Central memory CD8-positive, alpha-beta T cell (primary cell): ENCODE measurements around the gene IFNAR1.
"Not testable (repeated sequence)": the region's sequence is repeated elsewhere in the genome, so short reads cannot be mapped to it uniquely, and the experiment has no call there.

Source experiments
- ATAC-seq: fragments of 150-1000 bp; cut with Tn5 transposase; replicated peaks from 2 replicates; pipeline ENCODE4 v1.10.0; 2022; ENCODE audit warnings: mild to moderate bottlenecking, moderate FRiP score, moderate number of reproducible peaks; ENCODE audit not compliant: poor library complexity, severe bottlenecking; ENCODE audit errors: extremely low read depth
- DNase-seq, 2 donors: peaks; one replicate each; pipeline ENCODE4 v3.0.0; 2021; ENCODE audit warnings: low spot score in 2 of 2
- H3K27ac Mint-ChIP-seq: one replicate; pipeline ENCODE4 v1.8.0; 2022; ENCODE audit warnings: low read depth, mild to moderate bottlenecking, moderate library complexity, mixed read lengths
- H3K27me3 Mint-ChIP-seq: one replicate; pipeline ENCODE4 v1.8.0; 2022; ENCODE audit warnings: mixed read lengths
- H3K36me3 Mint-ChIP-seq: one replicate; pipeline ENCODE4 v1.8.0; 2022; ENCODE audit warnings: mild to moderate bottlenecking, moderate library complexity, mixed read lengths; ENCODE audit not compliant: insufficient read depth
- H3K4me1 Mint-ChIP-seq: one replicate; pipeline ENCODE4 v1.8.0; 2022; ENCODE audit warnings: mixed read lengths
- H3K4me3 Mint-ChIP-seq: one replicate; pipeline ENCODE4 v1.8.0; 2022; ENCODE audit warnings: mild to moderate bottlenecking, moderate library complexity, mixed read lengths
- H3K9me3 Mint-ChIP-seq: one replicate; pipeline ENCODE4 v1.8.0; 2022; ENCODE audit warnings: mixed read lengths

IFNAR1 gene

DNA sequence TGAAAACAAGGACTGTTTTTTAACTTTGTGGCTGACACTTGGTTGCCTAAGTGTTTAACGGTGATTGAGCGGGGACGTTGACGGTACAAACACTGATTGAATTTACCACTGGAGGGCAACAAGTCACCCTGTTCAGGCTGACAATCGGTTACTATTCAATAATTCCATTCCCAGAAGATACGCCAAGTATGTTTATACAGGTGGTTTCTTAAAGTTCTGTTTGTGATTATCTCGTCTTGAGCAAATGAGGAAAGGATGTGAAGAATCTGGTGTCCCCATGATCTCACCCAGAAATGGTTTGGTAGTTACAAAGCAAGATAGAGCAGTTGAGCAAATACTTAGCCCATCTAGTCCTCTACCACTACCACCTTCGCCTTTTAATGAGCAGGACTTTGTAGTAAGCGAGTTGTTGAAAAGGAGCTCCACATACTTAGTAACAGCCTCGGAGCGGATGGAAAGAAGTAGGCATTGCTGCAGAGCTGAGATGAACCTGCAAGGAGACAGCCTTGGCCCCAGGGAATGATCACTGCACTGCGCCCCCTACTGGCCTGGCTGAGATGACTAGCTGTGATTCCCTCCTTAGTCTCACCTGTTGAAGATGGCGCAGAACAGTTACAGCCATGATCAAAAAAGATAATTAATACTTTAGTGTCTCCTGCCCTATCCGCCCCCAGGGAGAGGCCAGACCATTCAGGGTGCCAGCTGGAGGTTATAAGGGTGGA lies 36.3 kb downstream of the IFNAR1 start:
- Mint-ChIP-seq H3K36me3 (peaks cover 24% of the 10 kb centered on the region), H3K4me3 (peak overlapping the region; percentile 74), H3K27ac (peak overlapping the region; percentile 85), H3K9me3 (no peaks in the 10 kb centered on the region), H3K4me1 (peaks cover 15% of the 10 kb centered on the region), H3K27me3 (no peaks in the 10 kb centered on the region)
- peak; percentile 71 to 88 for DNase-seq
- peak; percentile 64 for ATAC-seq

DNA sequence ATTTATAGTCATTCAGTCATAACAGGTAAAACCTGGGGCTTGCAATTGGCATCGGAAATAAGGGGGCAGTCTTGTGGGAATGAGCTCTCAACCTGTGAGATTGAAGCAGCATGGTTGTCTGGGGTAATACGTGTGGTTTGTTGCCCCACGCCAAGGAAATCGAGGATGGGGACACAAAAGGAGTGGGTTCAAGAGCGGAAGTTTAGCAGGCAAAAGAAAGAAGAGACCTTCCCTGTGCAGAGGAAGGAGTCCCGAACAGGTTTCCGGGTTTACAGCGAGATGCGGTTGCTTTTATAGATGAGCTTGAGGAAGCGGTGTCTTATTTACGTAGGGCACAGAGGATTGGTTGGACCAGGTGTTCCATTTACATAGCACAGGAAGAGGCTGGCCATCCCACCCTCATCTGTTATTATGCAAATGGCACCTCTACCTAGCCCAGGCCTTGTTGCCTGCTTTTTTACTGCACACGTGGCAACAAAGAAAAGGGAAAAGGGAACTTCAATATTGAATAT lies 37.3 kb downstream of the IFNAR1 start:
- H3K27ac Mint-ChIP-seq = peak overlapping the region; percentile 85
- H3K9me3 Mint-ChIP-seq = peaks cover 6% of the 10 kb centered on the region
- H3K36me3 Mint-ChIP-seq = peaks cover 19% of the 10 kb centered on the region
- peaks cover 15% of the 10 kb centered on the region for H3K4me1 Mint-ChIP-seq
- H3K4me3 Mint-ChIP-seq = peak overlapping the region; percentile 74
- H3K27me3 Mint-ChIP-seq = no peaks in the 10 kb centered on the region
- DNase-seq (peak; percentile 44 to 74), ATAC-seq (peak; percentile 84)

DNA sequence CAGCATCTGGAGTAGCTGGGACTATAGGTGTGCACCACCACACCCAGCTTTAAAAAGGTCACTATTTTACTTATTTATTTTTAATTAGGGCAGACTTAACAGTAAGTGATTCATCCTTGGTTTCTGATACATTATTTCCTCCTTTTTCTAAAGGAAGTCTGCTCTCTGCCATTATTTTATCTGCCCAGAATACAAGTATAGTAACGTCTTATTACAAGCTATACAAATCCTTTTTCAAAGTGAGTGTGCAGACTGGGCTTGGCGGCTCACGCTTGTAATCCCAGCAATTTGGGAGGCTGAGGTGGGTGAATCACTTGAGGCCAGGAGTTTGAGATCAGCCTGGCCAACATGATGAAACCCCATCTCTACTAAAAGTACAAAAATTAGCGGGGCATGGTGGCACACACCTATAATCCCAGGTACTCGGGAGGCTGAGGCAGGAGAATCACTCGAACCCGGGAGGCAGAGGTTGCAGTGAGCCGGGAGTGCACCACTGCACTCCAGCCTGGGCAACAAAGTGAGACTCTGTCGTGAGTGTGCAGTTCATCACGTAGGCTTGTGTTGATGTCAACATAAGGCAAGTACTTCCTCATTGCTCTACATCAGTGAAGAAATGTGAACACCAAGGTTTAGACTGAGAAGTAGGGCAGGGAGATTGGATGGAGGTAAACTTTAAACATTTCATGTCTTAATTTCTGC lies 39.3 kb downstream of the IFNAR1 start:
- ATAC-seq, DNase-seq, H3K27me3 Mint-ChIP-seq, H3K4me3 Mint-ChIP-seq, H3K27ac Mint-ChIP-seq: not testable (repeated sequence)
- H3K4me1 Mint-ChIP-seq = peaks cover 15% of the 10 kb centered on the region
- H3K36me3 Mint-ChIP-seq = peaks cover 19% of the 10 kb centered on the region
- H3K9me3 Mint-ChIP-seq = peaks cover 12% of the 10 kb centered on the region

DNA sequence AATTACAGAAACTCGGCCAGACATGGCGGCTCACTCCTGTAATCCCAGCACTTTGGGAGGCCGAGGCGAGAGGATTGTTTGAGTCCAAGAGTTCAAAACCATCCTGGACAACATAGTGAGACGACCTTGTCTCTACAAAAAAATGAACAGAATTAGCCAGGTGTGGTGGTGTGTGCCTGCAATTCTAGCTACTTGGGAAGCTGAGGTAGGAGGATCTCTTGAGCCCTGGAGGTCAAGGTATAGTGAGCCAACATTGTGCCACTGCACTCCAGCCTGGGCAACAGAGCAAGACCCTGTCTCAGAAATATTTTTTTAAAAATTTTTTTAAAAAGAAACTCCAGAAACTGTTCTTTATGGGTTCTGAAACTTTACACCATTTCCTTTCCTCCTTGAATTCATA lies 40.1 kb downstream of the IFNAR1 start:
- Mint-ChIP-seq H3K27ac (no peak overlapping the region), H3K36me3 (peaks cover 19% of the 10 kb centered on the region), H3K4me3 (no peak overlapping the region), H3K4me1 (peaks cover 15% of the 10 kb centered on the region), H3K9me3 (peaks cover 12% of the 10 kb centered on the region), H3K27me3 (no peaks in the 10 kb centered on the region)
- ATAC-seq (no peak), DNase-seq (no peak)

DNA sequence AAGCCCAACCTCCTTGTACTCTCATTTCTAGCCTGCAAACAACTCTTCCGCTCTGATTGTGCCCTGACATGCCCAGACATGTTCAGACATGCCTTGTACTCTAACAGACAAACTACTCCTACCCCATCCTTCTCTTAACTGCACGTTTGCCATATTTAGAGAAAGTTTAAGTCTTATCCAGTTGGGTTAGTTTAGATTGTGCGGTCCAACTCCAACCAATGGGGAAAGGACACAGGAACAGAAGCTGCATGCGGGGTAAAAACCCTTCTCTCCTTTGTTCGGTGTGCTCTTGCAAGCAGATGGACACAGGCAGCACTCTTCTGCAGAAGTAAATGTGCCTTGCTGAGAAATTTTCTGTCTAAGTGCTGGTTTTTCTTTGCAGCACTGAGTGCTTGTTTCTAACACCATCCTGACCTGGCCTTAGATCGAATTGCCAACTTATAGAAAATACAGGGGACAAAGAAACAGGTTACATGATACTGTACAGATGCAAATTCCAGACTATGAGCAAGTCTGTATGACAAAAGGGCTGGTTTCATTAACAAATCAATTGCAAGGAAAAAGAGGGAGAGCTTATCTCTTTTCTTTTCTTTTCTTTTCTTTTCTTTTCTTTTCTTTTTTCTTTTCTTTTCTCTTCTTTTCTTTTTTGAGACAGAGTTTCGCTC lies 42.7 kb downstream of the IFNAR1 start:
- no peak for DNase-seq
- Mint-ChIP-seq H3K9me3 (peaks cover 12% of the 10 kb centered on the region), H3K27me3 (no peaks in the 10 kb centered on the region), H3K4me1 (no peaks in the 10 kb centered on the region), H3K27ac (no peak overlapping the region), H3K4me3 (no peak overlapping the region), H3K36me3 (peaks cover 4% of the 10 kb centered on the region)
- no peak for ATAC-seq

DNA sequence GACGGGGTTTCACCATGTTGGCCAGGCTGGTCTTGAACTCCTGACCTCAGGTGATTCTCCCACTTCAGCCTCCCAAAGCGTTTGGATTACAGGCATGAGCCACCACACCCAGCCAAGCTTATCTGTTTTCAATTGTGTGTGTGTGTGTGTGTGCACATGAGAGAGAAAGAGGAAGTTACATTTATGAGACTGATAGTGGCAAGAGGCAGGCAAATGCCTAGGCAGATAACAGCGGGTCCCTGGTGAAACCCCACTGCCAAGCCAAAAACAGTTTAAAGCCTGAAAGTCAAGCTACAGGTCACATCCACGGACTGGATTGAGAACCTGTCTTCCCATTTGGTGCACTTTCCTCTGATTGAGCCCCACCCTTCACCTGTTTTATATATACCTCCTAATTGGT lies 43.4 kb downstream of the IFNAR1 start:
- peaks cover 12% of the 10 kb centered on the region for H3K9me3 Mint-ChIP-seq
- H3K36me3 Mint-ChIP-seq = peaks cover 4% of the 10 kb centered on the region
- DNase-seq = no peak
- ATAC-seq = no peak
- no peak overlapping the region for H3K4me3 Mint-ChIP-seq
- no peaks in the 10 kb centered on the region for H3K4me1 Mint-ChIP-seq
- no peaks in the 10 kb centered on the region for H3K27me3 Mint-ChIP-seq
- no peak overlapping the region for H3K27ac Mint-ChIP-seq

DNA sequence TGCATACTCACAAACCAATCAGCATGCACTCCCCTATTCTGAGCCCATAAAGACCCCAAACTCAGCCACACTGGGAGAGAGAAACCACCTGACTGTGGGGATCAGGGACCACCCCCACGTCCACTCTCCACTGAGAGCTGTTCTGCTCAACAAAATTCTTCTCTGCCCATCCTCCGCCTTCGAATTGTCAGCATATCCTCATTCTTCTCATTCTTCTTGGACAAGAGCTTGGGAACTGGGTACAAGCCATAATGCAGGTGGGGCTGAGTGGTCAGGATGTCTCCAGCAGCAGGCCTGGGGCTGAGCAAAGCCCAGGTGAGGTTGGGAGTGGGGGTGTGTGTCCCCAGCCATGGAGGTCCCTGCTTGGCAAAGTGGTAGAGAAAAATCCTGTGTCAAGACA lies 43.8 kb downstream of the IFNAR1 start:
- H3K4me3 Mint-ChIP-seq = no peak overlapping the region
- peaks cover 3% of the 10 kb centered on the region for H3K36me3 Mint-ChIP-seq
- no peaks in the 10 kb centered on the region for H3K27me3 Mint-ChIP-seq
- H3K9me3 Mint-ChIP-seq = peaks cover 12% of the 10 kb centered on the region
- ATAC-seq (no peak), DNase-seq (no peak)
- no peak overlapping the region for H3K27ac Mint-ChIP-seq
- no peaks in the 10 kb centered on the region for H3K4me1 Mint-ChIP-seq

DNA sequence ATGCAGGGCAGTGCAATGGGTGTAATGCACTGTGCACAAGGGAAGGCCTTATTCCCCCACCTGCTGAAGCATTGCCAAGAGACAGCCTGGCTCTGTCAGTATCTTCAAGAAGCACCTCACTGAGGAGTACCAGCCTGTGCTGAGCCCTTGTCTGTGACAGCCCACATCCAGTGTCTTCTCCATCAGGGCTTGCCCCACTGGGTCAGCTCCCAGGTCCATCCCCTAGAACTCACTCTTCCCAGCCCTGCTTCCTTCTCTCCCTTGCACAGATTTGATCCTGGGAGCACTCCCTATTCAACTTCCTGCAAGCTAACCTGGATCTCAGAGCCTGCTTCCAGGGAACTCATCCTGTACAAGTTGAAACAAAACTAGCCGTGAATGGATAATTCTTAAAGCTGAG lies 44.8 kb downstream of the IFNAR1 start:
- no peak overlapping the region for H3K4me3 Mint-ChIP-seq
- no peak overlapping the region for H3K27ac Mint-ChIP-seq
- ATAC-seq (no peak), DNase-seq (no peak)
- no peaks in the 10 kb centered on the region for H3K4me1 Mint-ChIP-seq
- peaks cover 2% of the 10 kb centered on the region for H3K36me3 Mint-ChIP-seq
- no peaks in the 10 kb centered on the region for H3K27me3 Mint-ChIP-seq
- peaks cover 12% of the 10 kb centered on the region for H3K9me3 Mint-ChIP-seq

DNA sequence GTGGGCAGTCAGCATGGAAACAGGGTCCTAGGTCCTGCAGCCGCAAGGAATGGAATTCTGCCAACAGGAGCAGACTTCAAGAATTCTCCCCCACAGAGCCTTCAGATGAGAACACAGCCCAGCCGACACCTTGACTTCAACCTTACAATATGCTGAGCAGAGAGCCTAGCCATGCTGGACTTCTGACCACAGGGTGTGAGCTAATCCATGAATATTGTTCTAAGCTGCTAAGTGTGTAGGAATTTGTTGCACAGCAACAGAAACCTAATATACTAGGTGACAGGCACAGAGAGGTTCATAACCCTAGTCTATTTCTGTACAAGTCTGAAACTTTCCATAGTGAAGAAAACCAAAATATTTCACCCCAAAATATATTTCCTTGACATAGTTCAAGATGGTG lies 45.5 kb downstream of the IFNAR1 start:
- Mint-ChIP-seq H3K4me3 (no peak overlapping the region), H3K27ac (no peak overlapping the region), H3K4me1 (peaks cover 5% of the 10 kb centered on the region), H3K9me3 (peaks cover 12% of the 10 kb centered on the region), H3K36me3 (peaks cover 2% of the 10 kb centered on the region), H3K27me3 (peaks cover 6% of the 10 kb centered on the region)
- no peak for DNase-seq
- no peak for ATAC-seq

DNA sequence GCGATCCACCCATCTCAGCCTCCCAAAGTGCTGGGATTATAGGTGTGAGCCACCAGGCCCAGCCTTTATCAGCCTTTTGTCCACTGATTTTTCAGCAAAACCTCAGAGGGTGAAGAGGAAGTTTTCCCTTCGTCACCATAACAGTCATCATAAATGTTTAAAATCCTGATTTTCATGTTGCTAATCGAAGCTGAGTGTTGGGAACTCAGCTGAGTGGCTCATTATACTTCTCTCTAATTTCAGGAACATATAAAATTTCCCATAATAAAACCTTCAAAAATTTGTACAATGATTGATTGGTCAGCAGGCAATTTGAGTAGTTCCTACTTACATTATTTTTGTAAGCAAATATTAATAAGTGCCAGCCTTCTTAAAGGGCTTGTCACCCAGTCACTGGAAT lies 46.6 kb downstream of the IFNAR1 start:
- Mint-ChIP-seq H3K4me3 (no peak overlapping the region), H3K9me3 (peaks cover 12% of the 10 kb centered on the region)

DNA sequence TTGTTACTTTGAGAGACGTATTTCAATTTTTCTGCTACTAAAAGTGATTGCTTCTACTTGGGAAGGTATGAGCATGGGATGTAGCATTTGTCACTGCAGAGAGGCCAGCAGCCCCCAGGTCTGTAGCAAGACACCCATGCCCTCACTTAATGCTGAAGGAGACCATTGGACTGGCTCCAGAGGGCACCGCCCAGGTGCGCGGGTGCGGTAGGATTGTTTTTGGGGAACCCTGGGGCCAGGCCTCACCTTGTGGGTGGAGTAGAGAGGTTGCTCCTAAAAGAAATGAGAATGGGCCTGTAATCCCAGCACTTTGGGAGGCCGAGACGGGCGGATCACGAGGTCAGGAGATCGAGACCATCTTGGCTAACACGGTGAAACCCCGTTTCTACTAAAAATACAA lies 47.8 kb downstream of the IFNAR1 start:
- DNase-seq = no peak
- peaks cover under 1% of the 10 kb centered on the region for H3K9me3 Mint-ChIP-seq
- no peak overlapping the region for H3K27ac Mint-ChIP-seq
- peaks cover 24% of the 10 kb centered on the region for H3K27me3 Mint-ChIP-seq
- no peak for ATAC-seq
- H3K4me3 Mint-ChIP-seq = no peak overlapping the region
- peaks cover 2% of the 10 kb centered on the region for H3K36me3 Mint-ChIP-seq
- peaks cover 7% of the 10 kb centered on the region for H3K4me1 Mint-ChIP-seq

More for the DNA sequence above, 46.6 kb downstream of the IFNAR1 start:
- Mint-ChIP-seq H3K27ac (no peak overlapping the region), H3K27me3 (peaks cover 11% of the 10 kb centered on the region), H3K36me3 (peaks cover 4% of the 10 kb centered on the region), H3K4me1 (peaks cover 7% of the 10 kb centered on the region)
- no peak for ATAC-seq
- DNase-seq = no peak

DNA sequence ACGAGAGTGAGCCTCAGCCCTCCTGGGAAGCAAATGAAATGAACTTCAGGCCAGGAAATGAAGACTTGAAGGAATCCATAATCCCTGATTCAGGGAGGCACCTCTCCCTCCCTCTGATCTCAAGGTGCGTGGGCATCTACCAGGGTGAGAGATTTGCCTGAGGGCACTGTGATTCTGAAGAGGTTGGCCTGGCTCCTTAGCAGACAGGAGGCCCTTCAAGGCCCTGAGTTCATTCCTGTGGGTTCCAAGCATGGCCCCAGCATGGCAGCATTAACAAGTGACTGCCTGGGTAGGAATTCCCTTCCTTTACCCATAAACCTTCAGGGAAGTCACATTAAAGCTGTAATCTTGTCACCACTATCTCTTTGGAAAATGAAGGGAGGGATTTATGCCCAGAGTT lies 48.7 kb downstream of the IFNAR1 start:
- ATAC-seq (no peak), DNase-seq (no peak)
- no peak overlapping the region for H3K4me3 Mint-ChIP-seq
- H3K27me3 Mint-ChIP-seq = peaks cover 26% of the 10 kb centered on the region
- H3K9me3 Mint-ChIP-seq = no peaks in the 10 kb centered on the region
- peaks cover 2% of the 10 kb centered on the region for H3K36me3 Mint-ChIP-seq
- peaks cover 7% of the 10 kb centered on the region for H3K4me1 Mint-ChIP-seq
- no peak overlapping the region for H3K27ac Mint-ChIP-seq
